A673 (cell line): Measurements from ENCODE around the gene STX8.

ENCODE experiments used
- CTCF ChIP-seq: fragments of 300-800, 200-600 bp; sonication (generic); conservative IDR thresholded peaks from 2 replicates; pipeline ENCODE4 v1.5.1; 2017; ENCODE audit warnings: low read depth, mild to moderate bottlenecking, antibody characterized with exemption, low read length, moderate library complexity, mixed read lengths
- EZH2 ChIP-seq: fragments of 200-600 bp; sonication (generic); IDR thresholded peaks from 2 replicates; pipeline ENCODE4 v1.6.1; 2017; ENCODE audit warnings: borderline replicate concordance, low read depth, mild to moderate bottlenecking, mixed read lengths, antibody characterized with exemption, low read length; ENCODE audit not compliant: poor library complexity, severe bottlenecking

GRCh38 chr17:9206741-9207332 lies 368.8 kb downstream of the STX8 start:
- TF ChIP-seq CTCF (no peak), EZH2 (no peak)
